Gastrocnemius medialis (tissue), 4 donors: ENCODE results near the gene PRSS56. TPM values are rescaled to one million over a fixed set of nuclear protein-coding genes. Genes with fewer than 3 reads are reported as not detected.

Source experiments
- ATAC-seq, 2 donors: fragments of 150-250 bp; one replicate each; pipeline ENCODE4 v1.9.1; 2016
- DNase-seq, 2 donors: peaks; one replicate each; pipeline ENCODE4 v3.0.0-alpha.2; 2019
- H3K27ac ChIP-seq, 4 donors: fragments of 200-600 bp; sonication (generic); 1 replicate in 1 of 4; 2 replicates in 3 of 4; pipeline ENCODE4 v1.5.1; 2016 to 2018; ENCODE audit warnings: mild to moderate bottlenecking in 2 of 4, moderate library complexity in 1 of 4
- H3K27me3 ChIP-seq, 3 donors: fragments of 200-600 bp; sonication (generic) in 2 of 3; 1 replicate in 1 of 3; 2 replicates in 2 of 3; pipeline versions ENCODE4 v1.5.1 to v1.6.0; 2016 to 2019; ENCODE audit warnings: mild to moderate bottlenecking in 1 of 3, moderate library complexity in 1 of 3
- H3K36me3 ChIP-seq, 2 donors: fragments of 200-600 bp; sonication (generic) in 1 of 2; one replicate each; pipeline ENCODE4 v1.5.1; 2017 to 2018
- H3K4me1 ChIP-seq, 2 donors: fragments of 200-600 bp; sonication (generic) in 1 of 2; one replicate each; pipeline ENCODE4 v1.5.1; 2016 to 2017; ENCODE audit warnings: mild to moderate bottlenecking in 2 of 2
- H3K4me3 ChIP-seq, 4 donors: fragments of 200-600 bp; sonication (generic) in 3 of 4; 1 replicate in 1 of 4; 2 replicates in 3 of 4; pipeline ENCODE4 v1.5.1; 2016 to 2019; ENCODE audit warnings: mild to moderate bottlenecking in 2 of 4
- H3K9me3 ChIP-seq, 3 donors: fragments of 200-600 bp; sonication (generic) in 2 of 3; 1 replicate in 1 of 3; 2 replicates in 2 of 3; pipeline ENCODE4 v1.5.1; 2016 to 2019
- CTCF ChIP-seq, 5 experiments: fragments of 450-650 bp in 3 of 5; fragments of 200-600 bp in 2 of 5; sonication (generic) in 2 of 5; IDR thresholded peaks in 4 of 5; conservative IDR thresholded peaks in 1 of 5; 1 replicate in 4 of 5; 2 replicates in 1 of 5; pipeline ENCODE4 v1.5.1; 2016 to 2019; ENCODE audit warnings: antibody characterized with exemption in 5 of 5, mild to moderate bottlenecking in 3 of 5, moderate library complexity in 3 of 5
- POLR2A ChIP-seq, 2 donors: fragments of 450-650 bp; IDR thresholded peaks; one replicate each; pipeline ENCODE4 v1.6.1; 2017; ENCODE audit warnings: antibody characterized with exemption in 2 of 2, mild to moderate bottlenecking in 2 of 2, moderate library complexity in 2 of 2
- in situ Hi-C, 4 donors: fragments of 200-750 bp; cut with MboI; loops; one replicate each; pipeline versions ENCODE4 v1.15.0 to v1.8.0; 2017; ENCODE audit warnings: low sequenced_read_pairs in 4 of 4
- intact Hi-C: fragments of 100-400 bp; cut with DNase I; formaldehyde crosslinking; loops from one replicate; pipeline ENCODE4 v1.15.1; 2023; ENCODE audit warnings: low total_unique reads
- total RNA-seq, 4 donors: library from RNA; depleted of rRNA; stranded (reverse); fragments of >200 nt; gene quantifications; one replicate each; pipeline versions ENCODE4 v1.1.0 to v1.2.3, GENCODE V29; 2016

PRSS56 gene
- total RNA-seq, 4 donors from 2014 or later: 1.0 to 3.2 (median 2.2) TPM

- Histone ChIP-seq H3K27me3 (no peaks in the 10 kb centered on the region), H3K27ac (peak overlapping the region; percentile 95 to 100 (median 99)), H3K9me3 (no peaks in the 10 kb centered on the region), H3K4me1 (peaks cover 40 to 46% of the 10 kb centered on the region in 2 donors), H3K36me3 (peaks cover 0 to 16% of the 10 kb centered on the region in 2 donors), H3K4me3 (peak overlapping the region; percentile 70 to 100 (median 92))
- no peak for TF ChIP-seq POLR2A (IDR thresholded peaks at IDR 0.05)
- in situ Hi-C loops (no loop called here), intact Hi-C loops (loop anchor here (2.0 kb wide), 2 partner anchors 23 to 25 kb away; partner anchors contain the start of gene CHRND)
- no peak for DNase-seq
- peak in 1 of 2 donors; percentile 52 for ATAC-seq
Observed at GRCh38 chr2:232549655-232550353, 29.6 kb downstream of the PRSS56 start.

- Histone ChIP-seq H3K27me3 (no peaks in the 10 kb centered on the region), H3K4me3 (peak within 1 kb of the TSS; percentile 70 to 100 (median 92)), H3K4me1 (peaks cover 46 to 51% of the 10 kb centered on the region in 2 donors), H3K27ac (peak within 1 kb of the TSS; percentile 95 to 100 (median 99)), H3K36me3 (peaks cover 0 to 16% of the 10 kb centered on the region in 2 donors), H3K9me3 (no peaks in the 10 kb centered on the region)
- peak; percentile 25 to 47 (median 45) for TF ChIP-seq CTCF (IDR thresholded peaks at IDR 0.05 in 4 of 5, conservative IDR thresholded peaks at IDR 0.05 in 1 of 5)
- peak; percentile 86 to 88 for TF ChIP-seq POLR2A (IDR thresholded peaks at IDR 0.05)
- peak; percentile 89 to 92 for ATAC-seq
- in situ Hi-C loops: no loop called here
- peak; percentile 93 to 96 for DNase-seq
- intact Hi-C loops: loop anchor here (2.0 kb wide), 2 partner anchors 24 kb away; partner anchors contain the start of gene CHRND
Observed at GRCh38 chr2:232550354-232551249, 30.4 kb downstream of the PRSS56 start, which contains the start of the genes EIF4E2 and TIGD1. TSS of gene EIF4E2 (plus strand) at chr2:232550689. CDS start at chr2:232550725, 36 bp downstream. TSS of gene TIGD1 (minus strand) at chr2:232550557. CDS start at chr2:232549882, 675 bp downstream.

GRCh38 chr2:232551250-232551638, 31.1 kb downstream of the PRSS56 start:
- H3K4me1 ChIP-seq: peaks cover 46 to 54% of the 10 kb centered on the region in 2 donors

GRCh38 chr2:232551776-232552175, 31.6 kb downstream of the PRSS56 start:
- peak overlapping the region; percentile 70 to 100 (median 92) for H3K4me3 ChIP-seq
- DNase-seq (no peak), ATAC-seq (no peak)
- no peaks in the 10 kb centered on the region for H3K27me3 ChIP-seq
- intact Hi-C loops: loop anchor here (2.0 kb wide), 2 partner anchors 23 to 25 kb away; partner anchors contain the start of gene CHRND
- peak overlapping the region; percentile 95 to 100 (median 99) for H3K27ac ChIP-seq
- peaks cover 0 to 22% of the 10 kb centered on the region in 2 donors for H3K36me3 ChIP-seq
- peaks cover 48 to 59% of the 10 kb centered on the region in 2 donors for H3K4me1 ChIP-seq
- in situ Hi-C loops: no loop called here
- no peak for TF ChIP-seq CTCF (IDR thresholded peaks at IDR 0.05 in 4 of 5, conservative IDR thresholded peaks at IDR 0.05 in 1 of 5)
- no peak for TF ChIP-seq POLR2A (IDR thresholded peaks at IDR 0.05)
- H3K9me3 ChIP-seq: no peaks in the 10 kb centered on the region

More at GRCh38 chr2:232551250-232551638, 31.1 kb downstream of the PRSS56 start:
- H3K36me3 ChIP-seq: peaks cover 0 to 16% of the 10 kb centered on the region in 2 donors
- H3K27ac ChIP-seq: peak overlapping the region; percentile 95 to 100 (median 99)
- H3K27me3 ChIP-seq: no peaks in the 10 kb centered on the region
- no peak for DNase-seq
- peak overlapping the region; percentile 70 to 100 (median 92) for H3K4me3 ChIP-seq
- ATAC-seq: peak in 1 of 2 donors; percentile 30
- TF ChIP-seq CTCF (IDR thresholded peaks at IDR 0.05 in 4 of 5, conservative IDR thresholded peaks at IDR 0.05 in 1 of 5): no peak
- no peak for TF ChIP-seq POLR2A (IDR thresholded peaks at IDR 0.05)
- intact Hi-C loops: loop anchor here (2.0 kb wide), 2 partner anchors 24 kb away; partner anchors contain the start of gene CHRND
- in situ Hi-C loops: no loop called here
- H3K9me3 ChIP-seq: no peaks in the 10 kb centered on the region
